ENCODE results near the gene RGS21. TPM values are rescaled to one million over a fixed set of nuclear protein-coding genes. Genes with fewer than 3 reads are reported as not detected.

The RGS21 gene
- total RNA-seq, 1 donor from 2014 or later: not detected

- intact Hi-C loops (cut with DNase I): no loop called here
- DNase-seq (ENCODE audit: low spot score): no peak
- no peak for ATAC-seq
Observed at GRCh38 chr1:192375306-192375705, 58.5 kb downstream of the RGS21 start.

DNA sequence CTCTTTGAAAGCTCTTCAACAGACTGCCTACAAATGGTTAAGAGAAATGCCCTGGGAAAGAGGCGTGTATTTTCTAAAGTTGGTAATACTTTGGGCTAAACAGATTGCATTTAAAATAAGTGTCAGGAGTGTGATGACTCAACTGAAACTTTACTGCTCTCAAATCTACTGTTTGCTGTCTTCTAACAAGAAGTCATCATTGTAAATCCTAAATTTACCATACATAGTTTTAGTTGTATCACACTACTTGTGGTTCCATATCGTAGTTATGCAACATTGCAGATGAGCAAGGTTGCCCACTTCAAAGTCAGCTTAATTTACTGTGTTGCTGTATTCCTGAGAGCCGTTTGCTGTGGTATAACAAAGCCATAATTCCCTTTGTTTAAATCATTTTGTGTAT lies 59.6 kb downstream of the RGS21 start:
- DNase-seq (ENCODE audit: low spot score) (no peak), ATAC-seq (no peak)
- intact Hi-C loops (cut with DNase I): no loop called here

DNA sequence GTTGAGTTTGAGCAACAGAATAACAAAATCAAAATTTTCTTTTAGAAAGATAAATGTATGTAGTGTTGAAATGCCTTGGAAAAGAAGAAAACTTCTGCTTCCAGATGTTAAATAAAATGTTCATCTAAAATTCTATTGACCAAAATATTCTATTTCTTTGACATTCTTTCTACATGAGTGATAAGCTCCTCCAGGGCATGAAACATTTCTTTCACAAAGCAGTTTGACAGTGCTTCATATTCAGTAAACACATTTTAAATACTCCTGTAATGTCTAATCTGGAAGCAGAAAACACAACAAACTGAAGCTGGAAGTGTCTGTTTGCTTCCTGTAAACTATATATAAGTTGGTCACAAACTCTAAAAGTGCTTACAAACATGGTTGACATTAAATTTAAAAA lies 61.5 kb downstream of the RGS21 start:
- ATAC-seq (no peak), DNase-seq (ENCODE audit: low spot score) (no peak)
- intact Hi-C loops (cut with DNase I): no loop called here

GRCh38 chr1:192378878-192379277 lies 62.1 kb downstream of the RGS21 start:
- intact Hi-C loops (cut with DNase I): no loop called here
- ATAC-seq (no peak), DNase-seq (ENCODE audit: low spot score) (no peak)

- intact Hi-C loops (cut with DNase I): no loop called here
- no peak for DNase-seq (ENCODE audit: low spot score)
- no peak for ATAC-seq
Observed at GRCh38 chr1:192379554-192379953, 62.8 kb downstream of the RGS21 start.

DNA sequence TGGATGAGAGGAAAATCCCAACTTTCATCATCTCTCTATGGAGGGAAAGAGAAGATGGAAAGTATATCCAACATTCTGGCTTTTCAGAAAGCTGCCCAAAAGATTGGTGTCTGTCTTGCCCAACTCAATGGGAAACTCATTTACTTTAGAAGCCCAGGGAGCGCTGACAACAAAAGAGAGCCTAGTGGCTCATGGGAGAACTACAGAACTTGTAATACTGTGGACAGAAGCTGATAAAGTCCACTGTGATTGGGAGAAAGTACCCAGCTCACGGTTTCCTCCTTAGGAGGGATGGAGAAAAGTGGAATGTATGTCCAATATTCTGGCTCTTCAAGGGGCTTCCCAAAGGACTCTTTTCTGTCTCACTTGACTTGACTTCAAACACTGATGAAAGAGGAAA lies 66.0 kb downstream of the RGS21 start:
- no peak for ATAC-seq
- intact Hi-C loops (cut with DNase I): no loop called here

GRCh38 chr1:192386051-192386650 lies 69.4 kb downstream of the RGS21 start:
- DNase-seq (ENCODE audit: low spot score) (no peak), ATAC-seq (no peak)
- intact Hi-C loops (cut with DNase I): no loop called here

More for the DNA sequence above, 66.0 kb downstream of the RGS21 start:
- no peak for DNase-seq (ENCODE audit: low spot score)

DNA sequence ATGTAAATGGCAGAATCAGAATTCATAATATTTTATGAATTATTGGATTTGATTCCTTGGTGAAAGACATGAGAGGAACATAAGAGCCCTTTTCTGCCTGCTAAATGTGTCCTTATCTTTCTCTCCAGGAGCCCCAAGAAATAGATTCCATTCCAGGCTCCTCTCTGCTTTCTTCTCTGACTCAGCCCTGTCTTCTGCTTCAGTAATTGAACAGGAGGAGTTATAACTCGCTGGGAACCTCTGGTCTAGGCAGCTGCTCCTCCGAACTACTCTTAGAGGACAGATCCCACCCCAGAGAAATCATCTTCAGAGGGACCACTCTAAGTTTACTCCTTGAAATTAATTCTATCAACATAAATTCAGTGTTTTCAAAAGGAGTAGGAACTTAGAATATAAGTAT lies 78.4 kb downstream of the RGS21 start:
- no peak for ATAC-seq
- no peak for DNase-seq (ENCODE audit: low spot score)
- intact Hi-C loops (cut with DNase I): no loop called here

GRCh38 chr1:192395895-192396294 lies 79.1 kb downstream of the RGS21 start:
- DNase-seq (ENCODE audit: low spot score): no peak
- intact Hi-C loops (cut with DNase I): no loop called here

DNA sequence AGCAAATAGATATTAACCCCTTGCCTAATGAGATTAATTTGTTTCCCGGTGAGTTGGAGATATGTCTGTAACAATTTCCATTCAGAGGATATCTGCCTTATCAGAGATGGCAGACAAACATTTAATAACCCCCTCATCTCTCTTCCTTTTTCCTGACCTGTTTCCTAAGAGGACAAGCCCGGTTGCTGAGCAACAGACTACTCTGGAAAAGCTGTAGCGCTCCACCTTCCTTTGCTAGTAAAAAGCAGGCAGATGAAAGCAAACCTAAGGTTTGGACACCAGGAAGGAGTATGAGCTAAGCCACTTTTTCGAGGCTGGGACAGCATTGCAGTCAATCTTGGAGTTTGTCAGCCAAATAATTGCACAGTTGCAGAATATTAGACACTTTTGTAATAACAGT lies 82.4 kb downstream of the RGS21 start:
- DNase-seq (ENCODE audit: low spot score): no peak
- intact Hi-C loops (cut with DNase I): no loop called here
- ATAC-seq: no peak

More at GRCh38 chr1:192395895-192396294, 79.1 kb downstream of the RGS21 start:
- no peak for ATAC-seq

- intact Hi-C loops (cut with DNase I): no loop called here
- DNase-seq (ENCODE audit: low spot score): no peak
- no peak for ATAC-seq
Observed at GRCh38 chr1:192401825-192402224, 85.0 kb downstream of the RGS21 start.

DNA sequence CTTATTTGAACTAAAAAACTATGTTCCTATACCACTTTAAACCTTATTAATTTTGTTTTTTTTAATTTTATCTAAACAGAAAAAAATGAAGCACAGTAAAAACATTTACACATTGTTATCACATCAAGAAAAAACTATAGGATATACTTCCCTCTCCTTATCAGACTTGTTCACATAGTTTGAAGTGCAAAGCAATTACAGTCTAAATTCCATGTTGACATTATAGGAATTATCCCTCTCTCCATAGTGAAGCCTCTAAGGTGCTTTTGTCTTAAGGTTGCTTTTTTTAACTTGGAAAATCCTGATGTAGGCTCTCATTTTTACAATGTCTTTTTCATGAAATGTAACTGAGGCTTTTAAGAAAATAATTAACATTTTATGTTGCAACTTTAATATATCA lies 85.8 kb downstream of the RGS21 start:
- ATAC-seq: no peak
- intact Hi-C loops (cut with DNase I): no loop called here
- no peak for DNase-seq (ENCODE audit: low spot score)

DNA sequence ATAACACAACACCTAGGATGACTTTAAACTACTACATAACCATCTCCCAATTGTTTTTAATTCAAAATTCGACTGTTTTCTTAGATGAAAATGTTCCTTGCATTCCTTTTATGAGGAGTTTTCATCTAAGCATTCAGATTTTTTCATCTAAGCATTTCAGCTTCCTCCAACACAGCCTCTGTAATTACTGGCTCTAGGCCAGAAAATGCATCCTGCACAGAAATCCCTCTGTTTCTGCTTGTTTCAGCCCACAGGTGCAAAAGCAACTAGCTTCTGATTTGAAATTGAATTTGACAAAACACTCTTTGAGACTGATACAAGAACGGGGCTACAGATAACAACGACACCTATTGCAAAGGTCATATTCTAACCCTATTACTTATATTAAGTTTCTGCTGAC lies 90.4 kb downstream of the RGS21 start:
- DNase-seq (ENCODE audit: low spot score) (no peak), ATAC-seq (no peak)
- intact Hi-C loops (cut with DNase I): no loop called here

Other genes with a start within 250 kb of the RGS21 start
- gene RGS18, start 158.5 kb upstream of the RGS21 start, total RNA-seq: 4.3 TPM